ENCODE measurements around the gene DENND2D. TPM values are rescaled to one million over a fixed set of nuclear protein-coding genes. Genes with fewer than 3 reads are reported as not detected.

The DENND2D gene
- total RNA-seq, 4 donors from 2014 or later: 26.7 to 48.9 (median 33.6) TPM

DNA sequence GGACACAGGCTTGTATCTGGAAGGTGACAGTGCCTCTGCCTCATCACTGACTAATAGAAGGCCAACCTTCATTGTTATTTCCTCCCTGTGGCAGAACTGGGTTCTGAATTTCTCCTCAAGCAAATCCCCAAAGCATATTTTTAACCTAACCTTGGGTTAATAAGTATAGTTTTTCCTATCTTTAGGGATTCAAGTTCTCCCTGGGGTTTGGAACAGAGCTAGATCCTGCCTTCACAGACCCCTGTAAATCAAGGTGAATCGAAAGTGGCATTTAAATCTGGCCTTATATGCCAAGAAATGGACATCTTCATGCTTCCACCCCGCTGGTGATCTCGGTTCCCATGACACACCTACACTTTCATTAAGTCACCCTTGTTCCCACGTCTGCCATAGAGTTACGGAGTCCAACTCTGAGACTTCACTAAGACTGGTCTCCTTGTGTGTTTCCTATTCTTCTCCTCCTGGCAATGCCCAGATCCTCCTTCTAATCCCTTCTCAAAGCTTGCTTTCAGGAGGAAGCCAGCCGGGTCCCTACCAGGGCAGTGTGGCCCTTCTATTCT lies 22.8 kb upstream of the DENND2D start:
- intact Hi-C loops (cut with DNase I; ENCODE audit: low total_unique reads): loop anchor here (5.0 kb wide), 1 partner anchor 179 kb away; no protein-coding TSS in a partner anchor
- no peak for DNase-seq (ENCODE audit: low spot score in 2 of 2)
- no peak for TF ChIP-seq POLR2A (IDR thresholded peaks at IDR 0.05)
- TF ChIP-seq, protein P1, sequence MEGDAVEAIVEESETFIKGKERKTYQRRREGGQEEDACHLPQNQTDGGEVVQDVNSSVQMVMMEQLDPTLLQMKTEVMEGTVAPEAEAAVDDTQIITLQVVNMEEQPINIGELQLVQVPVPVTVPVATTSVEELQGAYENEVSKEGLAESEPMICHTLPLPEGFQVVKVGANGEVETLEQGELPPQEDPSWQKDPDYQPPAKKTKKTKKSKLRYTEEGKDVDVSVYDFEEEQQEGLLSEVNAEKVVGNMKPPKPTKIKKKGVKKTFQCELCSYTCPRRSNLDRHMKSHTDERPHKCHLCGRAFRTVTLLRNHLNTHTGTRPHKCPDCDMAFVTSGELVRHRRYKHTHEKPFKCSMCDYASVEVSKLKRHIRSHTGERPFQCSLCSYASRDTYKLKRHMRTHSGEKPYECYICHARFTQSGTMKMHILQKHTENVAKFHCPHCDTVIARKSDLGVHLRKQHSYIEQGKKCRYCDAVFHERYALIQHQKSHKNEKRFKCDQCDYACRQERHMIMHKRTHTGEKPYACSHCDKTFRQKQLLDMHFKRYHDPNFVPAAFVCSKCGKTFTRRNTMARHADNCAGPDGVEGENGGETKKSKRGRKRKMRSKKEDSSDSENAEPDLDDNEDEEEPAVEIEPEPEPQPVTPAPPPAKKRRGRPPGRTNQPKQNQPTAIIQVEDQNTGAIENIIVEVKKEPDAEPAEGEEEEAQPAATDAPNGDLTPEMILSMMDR (IDR thresholded peaks at IDR 0.05): no peak
- 71 to 73% methylated on average over 6 of the region's 6 CpGs for WGBS, 2 donors
- no peak overlapping the region for H3K4me3 ChIP-seq (ENCODE audit: low read depth, poor library complexity, severe bottlenecking)

DNA sequence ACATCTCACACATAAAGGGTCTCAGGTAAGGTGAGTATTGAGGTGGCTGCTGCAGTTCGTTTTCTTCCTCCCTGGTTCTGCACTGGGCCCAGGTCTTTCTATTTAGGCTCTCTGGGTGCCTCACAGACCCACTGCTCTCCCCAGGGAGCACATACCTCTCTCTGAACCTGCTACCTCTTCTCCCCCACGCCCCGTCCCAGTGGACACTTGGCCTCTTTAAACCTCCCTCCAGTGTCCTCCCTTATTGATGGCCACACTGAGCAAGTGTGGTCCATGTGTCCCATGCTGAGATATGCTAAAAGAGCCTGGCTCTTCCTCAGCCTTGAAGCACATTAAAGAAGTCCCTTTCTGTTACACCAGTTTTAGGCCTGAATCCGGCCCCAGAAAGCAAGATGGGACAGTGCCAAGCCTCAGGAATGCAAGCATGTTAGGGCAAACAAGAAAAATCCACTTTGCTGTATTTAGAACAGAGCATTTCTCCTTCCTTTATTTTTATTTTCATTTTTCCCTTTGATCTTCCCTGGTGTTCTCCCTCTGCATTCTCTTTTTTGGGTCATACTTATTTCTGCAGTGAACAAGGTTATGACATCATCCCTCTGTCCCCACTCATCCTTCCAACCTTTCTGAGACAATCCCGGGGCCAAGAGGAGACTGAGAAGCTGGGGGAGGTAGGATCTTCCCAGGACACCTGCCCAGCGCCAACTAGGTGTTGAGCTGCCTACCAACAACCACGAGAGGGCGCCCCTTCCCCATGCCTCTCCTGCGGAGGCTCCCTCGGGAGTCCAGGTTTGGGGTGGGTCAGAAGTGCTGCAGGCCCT lies 22.1 kb upstream of the DENND2D start:
- intact Hi-C loops (cut with DNase I; ENCODE audit: low total_unique reads): loop anchor here (5.0 kb wide), 1 partner anchor 180 kb away; no protein-coding TSS in a partner anchor
- H3K4me3 ChIP-seq (ENCODE audit: low read depth, poor library complexity, severe bottlenecking): no peak overlapping the region
- WGBS, 2 donors: 27 to 39% methylated on average over 6 to 10 of the region's 10 CpGs
- peak; percentile 49 to 95 for DNase-seq (ENCODE audit: low spot score in 2 of 2)
- TF ChIP-seq POLR2A (IDR thresholded peaks at IDR 0.05): no peak
- TF ChIP-seq, protein P1 (IDR thresholded peaks at IDR 0.05): peak in 1 of 3 donors; percentile 92

DNA sequence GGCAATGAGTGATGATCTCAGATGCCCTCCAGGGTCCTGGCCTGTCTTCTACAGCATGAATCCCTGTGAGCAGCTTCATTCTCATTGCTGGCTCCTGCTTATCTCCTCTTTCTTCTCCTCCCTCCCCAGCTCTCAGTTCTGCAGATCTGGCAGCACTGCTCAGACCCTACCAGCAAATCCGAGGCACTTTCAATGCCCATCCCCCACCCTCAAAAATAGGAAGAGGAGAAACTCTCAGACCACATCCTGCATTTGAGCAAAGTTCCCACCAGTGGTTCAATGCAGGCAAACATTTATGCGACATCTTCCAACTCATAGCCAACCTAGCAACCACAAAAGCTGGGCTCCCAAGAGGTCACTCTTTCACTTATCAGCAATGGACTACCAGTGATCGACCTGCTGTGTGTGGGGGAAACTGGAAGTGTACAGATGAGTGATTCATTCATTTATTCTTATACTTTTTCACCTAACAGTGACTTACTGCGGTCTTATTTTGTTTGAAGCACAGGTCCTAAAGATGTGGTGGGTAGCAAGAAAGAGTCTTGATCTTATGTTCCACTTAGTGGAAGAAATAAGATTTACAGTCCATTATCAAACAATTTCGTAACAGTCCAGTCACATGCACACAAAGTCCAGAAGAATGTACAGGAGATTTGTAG lies 21.3 kb upstream of the DENND2D start:
- intact Hi-C loops (cut with DNase I; ENCODE audit: low total_unique reads): loop anchor here (5.0 kb wide), 1 partner anchor 181 kb away; no protein-coding TSS in a partner anchor
- 65 to 66% methylated on average over 5 of the region's 5 CpGs for WGBS, 2 donors
- TF ChIP-seq POLR2A (IDR thresholded peaks at IDR 0.05): no peak
- TF ChIP-seq, protein P1 (IDR thresholded peaks at IDR 0.05): no peak
- no peak for DNase-seq (ENCODE audit: low spot score in 2 of 2)
- H3K4me3 ChIP-seq (ENCODE audit: low read depth, poor library complexity, severe bottlenecking): no peak overlapping the region

DNA sequence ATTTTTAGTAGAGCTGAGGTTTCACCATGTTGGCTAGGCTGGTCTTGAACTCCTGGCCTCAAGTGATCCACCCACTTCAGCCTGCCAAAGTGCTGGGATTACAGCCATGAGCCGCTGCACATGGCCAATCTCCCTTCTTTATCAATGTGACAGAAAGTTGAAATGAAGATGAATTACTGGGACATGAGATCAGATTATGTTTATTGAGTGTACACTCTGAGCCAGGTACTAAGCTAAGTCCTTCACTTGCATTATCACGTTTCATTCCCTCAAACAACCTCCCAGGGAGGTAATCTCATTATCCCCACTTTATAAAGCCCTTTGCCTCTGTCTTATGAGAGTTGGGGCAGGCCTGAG lies 20.8 kb upstream of the DENND2D start:
- intact Hi-C loops (cut with DNase I; ENCODE audit: low total_unique reads): loop anchor here (5.0 kb wide), 1 partner anchor 181 kb away; no protein-coding TSS in a partner anchor
- no peak overlapping the region for H3K4me3 ChIP-seq (ENCODE audit: low read depth, poor library complexity, severe bottlenecking)
- TF ChIP-seq POLR2A (IDR thresholded peaks at IDR 0.05): no peak
- TF ChIP-seq, protein P1 (IDR thresholded peaks at IDR 0.05): no peak
- DNase-seq (ENCODE audit: low spot score in 2 of 2): no peak
- 29 to 32% methylated on average over 2 of the region's 2 CpGs for WGBS, 2 donors

DNA sequence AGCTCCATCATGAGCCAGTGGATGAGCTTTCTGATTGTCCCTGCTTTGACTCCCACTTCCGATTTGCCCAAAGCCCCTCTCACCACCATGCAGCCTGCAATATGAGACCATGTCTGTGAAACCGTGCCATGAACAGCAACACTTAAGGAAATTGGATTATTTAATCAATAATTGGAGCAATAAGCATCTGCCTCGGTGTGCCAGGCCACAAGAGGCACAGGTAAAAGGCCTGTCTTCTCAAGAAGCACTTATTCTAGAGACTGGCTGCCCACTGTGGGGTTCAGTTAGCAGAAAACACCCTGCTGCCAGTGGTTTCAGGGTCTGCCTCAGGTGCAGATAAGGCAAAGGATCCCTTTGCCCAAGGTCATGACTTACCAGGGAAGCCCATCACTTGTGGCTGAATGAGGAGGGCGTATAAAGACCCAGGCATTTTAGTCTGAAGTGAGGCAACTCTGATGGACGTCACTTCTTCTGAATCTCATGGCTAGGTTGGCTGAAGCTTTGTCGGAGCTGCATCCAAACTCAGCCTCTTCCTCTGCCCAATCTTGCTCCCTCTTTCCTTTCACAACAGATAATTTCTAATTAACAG lies 19.9 kb upstream of the DENND2D start:
- WGBS, 2 donors: 87 to 89% methylated on average over 6 of the region's 6 CpGs
- no peak overlapping the region for H3K4me3 ChIP-seq (ENCODE audit: low read depth, poor library complexity, severe bottlenecking)
- intact Hi-C loops (cut with DNase I; ENCODE audit: low total_unique reads): loop anchor here (5.0 kb wide), 1 partner anchor 182 kb away; no protein-coding TSS in a partner anchor
- no peak for TF ChIP-seq POLR2A (IDR thresholded peaks at IDR 0.05)
- TF ChIP-seq, protein P1 (IDR thresholded peaks at IDR 0.05): no peak
- DNase-seq (ENCODE audit: low spot score in 2 of 2): no peak
